ENCODE results near the gene NBEA. TPM values are rescaled to one million over a fixed set of nuclear protein-coding genes. Genes with fewer than 3 reads are reported as not detected.

The NBEA gene
- total and polyA plus RNA-seq, 2 experiments from 2014 or later = 2.6 to 12.3 TPM

DNA sequence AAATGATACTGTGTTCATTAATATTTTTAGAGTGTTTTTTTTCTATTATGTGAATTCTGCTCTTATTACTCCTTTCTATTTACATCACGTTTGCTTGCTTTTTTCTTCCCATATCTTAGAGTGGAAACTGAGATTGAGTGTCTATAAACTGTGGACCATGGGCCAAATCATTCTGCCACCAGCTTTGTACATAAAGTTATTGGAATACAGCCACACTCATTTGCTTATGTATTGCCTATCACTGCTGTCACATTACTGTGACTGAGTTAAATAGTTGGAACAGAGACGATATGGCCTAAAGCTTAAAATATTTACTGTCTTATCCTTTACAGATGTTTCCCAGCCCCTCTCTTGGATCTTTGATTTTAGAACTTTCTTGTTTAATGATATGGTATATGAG, 274.1 kb downstream of the NBEA start:
- H3K27ac ChIP-seq = no peak overlapping the region
- no peaks in the 10 kb centered on the region for H4K20me1 ChIP-seq (ENCODE audit: insufficient read depth, poor library complexity, severe bottlenecking)
- TF ChIP-seq CTCF (IDR thresholded peaks at IDR 0.05; ENCODE audit: poor library complexity) (no peak), EZH2phosphoT487 (IDR thresholded peaks at IDR 0.05; ENCODE audit: low read depth, severe bottlenecking, unreplicated experiment) (no peak), EZH2 (IDR thresholded peaks at IDR 0.05; ENCODE audit: borderline replicate concordance) (no peak)
- H3K79me2 ChIP-seq = no peaks in the 10 kb centered on the region
- no peaks in the 10 kb centered on the region for H3K27me3 ChIP-seq
- no peaks in the 10 kb centered on the region for H3K9me2 ChIP-seq (replicated peaks; ENCODE audit: insufficient read depth)
- H3K36me3 ChIP-seq (replicated peaks; ENCODE audit: insufficient read depth, low read depth) = no peaks in the 10 kb centered on the region
- WGBS (ENCODE audit: low lambda C conversion rate, missing lambda C conversion rate) = 60% methylated on average over 2 of the region's 2 CpGs
- no peaks in the 10 kb centered on the region for H3K9me3 ChIP-seq (ENCODE audit: low read depth)
- H3K4me1 ChIP-seq (ENCODE audit: insufficient read depth) = no peaks in the 10 kb centered on the region
- H3K4me2 ChIP-seq = no peak overlapping the region
- DNase-seq (ENCODE audit: low spot score) = no peak
- H2AFZ ChIP-seq = no peak overlapping the region
- no peak overlapping the region for H3K4me3 ChIP-seq

DNA sequence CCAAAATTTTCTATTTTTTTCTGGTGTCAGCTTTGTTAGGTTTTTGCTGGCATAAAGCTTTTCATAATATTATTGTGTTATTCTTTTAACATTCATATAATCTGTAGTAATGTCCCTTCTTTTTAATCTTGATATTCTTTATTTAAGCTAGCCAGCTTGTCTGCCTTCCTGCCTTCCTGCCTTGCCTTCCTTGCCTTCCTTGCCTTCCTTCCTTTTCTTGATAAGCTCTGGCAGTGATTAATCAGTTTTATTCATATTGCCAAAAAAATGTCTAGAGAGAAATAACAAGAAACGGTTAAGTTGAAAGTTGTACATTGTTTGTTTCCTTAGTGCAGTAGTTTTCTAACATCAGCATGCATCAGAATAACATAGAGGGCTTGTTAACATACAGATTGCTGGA, 277.0 kb downstream of the NBEA start:
- H4K20me1 ChIP-seq (ENCODE audit: insufficient read depth, poor library complexity, severe bottlenecking) = no peaks in the 10 kb centered on the region
- H3K27me3 ChIP-seq = no peaks in the 10 kb centered on the region
- no peaks in the 10 kb centered on the region for H3K36me3 ChIP-seq (replicated peaks; ENCODE audit: insufficient read depth, low read depth)
- H3K4me3 ChIP-seq = no peak overlapping the region
- H3K4me1 ChIP-seq (ENCODE audit: insufficient read depth) = no peaks in the 10 kb centered on the region
- H3K4me2 ChIP-seq = no peak overlapping the region
- H3K79me2 ChIP-seq = no peaks in the 10 kb centered on the region
- no peak for DNase-seq (ENCODE audit: low spot score)
- no peaks in the 10 kb centered on the region for H3K9me2 ChIP-seq (replicated peaks; ENCODE audit: insufficient read depth)
- H2AFZ ChIP-seq = no peak overlapping the region
- no peak for TF ChIP-seq CTCF (IDR thresholded peaks at IDR 0.05; ENCODE audit: poor library complexity)
- TF ChIP-seq EZH2 (IDR thresholded peaks at IDR 0.05; ENCODE audit: borderline replicate concordance) = no peak
- no peak for TF ChIP-seq EZH2phosphoT487 (IDR thresholded peaks at IDR 0.05; ENCODE audit: low read depth, severe bottlenecking, unreplicated experiment)
- no peaks in the 10 kb centered on the region for H3K9me3 ChIP-seq (ENCODE audit: low read depth)
- H3K27ac ChIP-seq = no peak overlapping the region
- WGBS (ENCODE audit: low lambda C conversion rate, missing lambda C conversion rate) = 97% methylated on average over 1 of the region's 1 CpG

DNA sequence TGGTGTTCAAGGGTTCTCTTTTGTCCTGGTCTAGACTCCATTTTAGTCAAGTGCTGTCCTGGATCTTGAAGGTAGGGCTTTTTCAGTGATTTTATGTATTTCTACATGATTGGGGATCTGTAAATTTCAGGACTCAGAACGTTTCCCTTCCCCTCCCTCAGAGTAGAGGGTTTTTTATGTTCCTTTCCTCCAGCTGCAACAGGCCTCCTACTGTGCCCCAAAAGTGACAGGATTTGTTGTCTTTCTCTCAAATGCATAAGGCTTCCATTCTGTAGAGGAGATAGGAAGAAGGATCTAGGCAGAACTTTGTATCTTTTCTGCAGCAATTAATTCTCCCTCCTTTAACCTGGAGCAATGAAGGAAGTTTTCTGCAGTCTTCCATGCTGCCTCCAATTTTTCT, 283.1 kb downstream of the NBEA start:
- Histone ChIP-seq H4K20me1 (ENCODE audit: insufficient read depth, poor library complexity, severe bottlenecking) (no peaks in the 10 kb centered on the region), H3K4me3 (no peak overlapping the region), H3K9me2 (replicated peaks; ENCODE audit: insufficient read depth) (no peaks in the 10 kb centered on the region), H2AFZ (no peak overlapping the region), H3K4me1 (ENCODE audit: insufficient read depth) (no peaks in the 10 kb centered on the region), H3K4me2 (no peak overlapping the region), H3K36me3 (replicated peaks; ENCODE audit: insufficient read depth, low read depth) (no peaks in the 10 kb centered on the region), H3K79me2 (no peaks in the 10 kb centered on the region), H3K27me3 (no peaks in the 10 kb centered on the region), H3K9me3 (ENCODE audit: low read depth) (no peaks in the 10 kb centered on the region), H3K27ac (no peak overlapping the region)
- 57% methylated on average over 1 of the region's 1 CpG for WGBS (ENCODE audit: low lambda C conversion rate, missing lambda C conversion rate)
- TF ChIP-seq CTCF (IDR thresholded peaks at IDR 0.05; ENCODE audit: poor library complexity) (no peak), EZH2phosphoT487 (IDR thresholded peaks at IDR 0.05; ENCODE audit: low read depth, severe bottlenecking, unreplicated experiment) (no peak), EZH2 (IDR thresholded peaks at IDR 0.05; ENCODE audit: borderline replicate concordance) (no peak)
- DNase-seq (ENCODE audit: low spot score) = no peak

- no peak overlapping the region for H2AFZ ChIP-seq
- no peak overlapping the region for H3K4me2 ChIP-seq
- H3K27me3 ChIP-seq = no peaks in the 10 kb centered on the region
- H3K36me3 ChIP-seq (replicated peaks; ENCODE audit: insufficient read depth, low read depth) = no peaks in the 10 kb centered on the region
- no peak overlapping the region for H3K27ac ChIP-seq
- H3K4me3 ChIP-seq = no peak overlapping the region
- H3K79me2 ChIP-seq = no peaks in the 10 kb centered on the region
- WGBS (ENCODE audit: low lambda C conversion rate, missing lambda C conversion rate) = 95% methylated on average over 2 of the region's 2 CpGs
- H3K9me2 ChIP-seq (replicated peaks; ENCODE audit: insufficient read depth) = no peaks in the 10 kb centered on the region
- no peaks in the 10 kb centered on the region for H3K4me1 ChIP-seq (ENCODE audit: insufficient read depth)
- TF ChIP-seq EZH2phosphoT487 (IDR thresholded peaks at IDR 0.05; ENCODE audit: low read depth, severe bottlenecking, unreplicated experiment) = no peak
- DNase-seq (ENCODE audit: low spot score) = no peak
- H4K20me1 ChIP-seq (ENCODE audit: insufficient read depth, poor library complexity, severe bottlenecking) = no peaks in the 10 kb centered on the region
- H3K9me3 ChIP-seq (ENCODE audit: low read depth) = no peaks in the 10 kb centered on the region
Observed at GRCh38 chr13:35225582-35225981, 283.5 kb downstream of the NBEA start.

Data from hepatocyte (in vitro differentiated cells).